Hepatocyte (in vitro differentiated cells): ENCODE measurements around the gene PRDX1.

Experiments
- EZH2 ChIP-seq: fragments of 200-600 bp; sonication (generic); IDR thresholded peaks from 2 replicates; pipeline ENCODE4 v1.6.1; 2016; ENCODE audit warnings: antibody characterized with exemption, mild to moderate bottlenecking, borderline replicate concordance
- EZH2phosphoT487 ChIP-seq: fragments of 200-600 bp; sonication (generic); IDR thresholded peaks from one replicate; pipeline ENCODE4 v1.6.1; 2018; ENCODE audit warnings: antibody characterized with exemption, mild to moderate bottlenecking, low read depth, moderate library complexity; ENCODE audit not compliant: unreplicated experiment, severe bottlenecking
- TF ChIP-seq, protein P1 (sequence below): fragments of 200-600 bp; sonication (generic); IDR thresholded peaks from 2 replicates; pipeline ENCODE4 v1.5.1; 2016; ENCODE audit warnings: antibody characterized with exemption, mild to moderate bottlenecking; ENCODE audit not compliant: poor library complexity

DNA sequence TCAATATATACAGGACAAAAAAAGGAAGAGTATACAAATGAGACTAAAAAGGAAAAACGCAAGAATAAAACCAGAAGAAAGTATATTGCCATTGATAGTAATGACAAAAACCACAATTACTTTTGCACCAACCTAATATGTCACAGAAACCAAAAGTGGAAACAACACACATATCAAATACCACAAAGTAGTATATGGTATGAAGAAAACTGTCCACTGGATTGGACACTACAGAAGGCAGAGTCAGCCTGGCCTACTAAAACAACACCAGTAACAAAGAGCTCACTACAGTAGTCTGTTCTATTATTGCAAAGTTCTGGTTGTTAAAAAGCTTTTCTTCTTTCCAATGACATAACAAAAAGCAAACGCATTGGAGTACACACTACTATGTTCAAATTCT lies 48.4 kb downstream of the PRDX1 start:
- TF ChIP-seq, protein P1, sequence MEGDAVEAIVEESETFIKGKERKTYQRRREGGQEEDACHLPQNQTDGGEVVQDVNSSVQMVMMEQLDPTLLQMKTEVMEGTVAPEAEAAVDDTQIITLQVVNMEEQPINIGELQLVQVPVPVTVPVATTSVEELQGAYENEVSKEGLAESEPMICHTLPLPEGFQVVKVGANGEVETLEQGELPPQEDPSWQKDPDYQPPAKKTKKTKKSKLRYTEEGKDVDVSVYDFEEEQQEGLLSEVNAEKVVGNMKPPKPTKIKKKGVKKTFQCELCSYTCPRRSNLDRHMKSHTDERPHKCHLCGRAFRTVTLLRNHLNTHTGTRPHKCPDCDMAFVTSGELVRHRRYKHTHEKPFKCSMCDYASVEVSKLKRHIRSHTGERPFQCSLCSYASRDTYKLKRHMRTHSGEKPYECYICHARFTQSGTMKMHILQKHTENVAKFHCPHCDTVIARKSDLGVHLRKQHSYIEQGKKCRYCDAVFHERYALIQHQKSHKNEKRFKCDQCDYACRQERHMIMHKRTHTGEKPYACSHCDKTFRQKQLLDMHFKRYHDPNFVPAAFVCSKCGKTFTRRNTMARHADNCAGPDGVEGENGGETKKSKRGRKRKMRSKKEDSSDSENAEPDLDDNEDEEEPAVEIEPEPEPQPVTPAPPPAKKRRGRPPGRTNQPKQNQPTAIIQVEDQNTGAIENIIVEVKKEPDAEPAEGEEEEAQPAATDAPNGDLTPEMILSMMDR: no peak
- TF ChIP-seq EZH2phosphoT487: no peak
- TF ChIP-seq EZH2: no peak
